Nephron (organoid): Measurements from ENCODE around the gene KCNS1.

Experiments used
- H3K27ac Mint-ChIP-seq, 3 experiments: 2 replicates each; pipeline ENCODE4 v1.8.0; 2020; ENCODE audit warnings: mixed read lengths in 3 of 3, mild to moderate bottlenecking in 2 of 3, moderate library complexity in 1 of 3
- H3K27me3 Mint-ChIP-seq: 2 replicates; pipeline ENCODE4 v1.8.0; 2021; ENCODE audit warnings: low read depth, mild to moderate bottlenecking, moderate library complexity, mixed read lengths
- H3K36me3 Mint-ChIP-seq: 2 replicates; pipeline ENCODE4 v1.8.0; 2020; ENCODE audit warnings: low read depth, mixed read lengths
- H3K4me1 Mint-ChIP-seq: 2 replicates; pipeline ENCODE4 v1.8.0; 2020; ENCODE audit warnings: mixed read lengths
- H3K4me3 Mint-ChIP-seq, 3 experiments: 2 replicates each; pipeline ENCODE4 v1.8.0; 2020; ENCODE audit warnings: mild to moderate bottlenecking in 3 of 3, mixed read lengths in 3 of 3, moderate library complexity in 2 of 3
- H3K9me3 Mint-ChIP-seq: 2 replicates; pipeline ENCODE4 v1.8.0; 2020; ENCODE audit warnings: mixed read lengths
- TF ChIP-seq, protein P1 (sequence below), 3 experiments: fragments of 200-600 bp; sonication (generic); IDR thresholded peaks; one replicate each; pipeline ENCODE4 v1.5.0; 2021; ENCODE audit warnings: antibody characterized with exemption in 3 of 3; ENCODE audit not compliant: unreplicated experiment in 3 of 3

KCNS1 gene

DNA sequence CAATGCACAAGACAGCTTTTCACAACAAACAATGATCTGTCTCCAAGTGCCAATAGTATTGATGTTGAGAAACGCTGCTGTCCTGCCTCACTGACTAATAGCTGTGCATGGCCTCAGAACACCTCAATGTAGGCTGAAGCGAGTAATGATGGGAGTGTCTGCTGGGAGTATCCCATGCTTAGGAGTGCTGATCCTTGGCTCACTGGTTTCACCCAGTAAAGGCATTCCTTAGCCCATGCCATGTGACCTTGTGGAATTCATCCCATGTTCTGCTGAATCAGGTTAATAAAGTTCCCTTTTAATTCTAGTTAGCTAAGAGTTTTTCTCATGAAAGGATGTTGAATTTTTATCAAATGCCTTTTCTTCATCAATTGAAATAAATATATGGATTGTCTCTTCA is 27.2 kb upstream of the KCNS1 start:
- no peak overlapping the region for H3K4me3 Mint-ChIP-seq
- H3K36me3 Mint-ChIP-seq = no peaks in the 10 kb centered on the region
- TF ChIP-seq, protein P1, sequence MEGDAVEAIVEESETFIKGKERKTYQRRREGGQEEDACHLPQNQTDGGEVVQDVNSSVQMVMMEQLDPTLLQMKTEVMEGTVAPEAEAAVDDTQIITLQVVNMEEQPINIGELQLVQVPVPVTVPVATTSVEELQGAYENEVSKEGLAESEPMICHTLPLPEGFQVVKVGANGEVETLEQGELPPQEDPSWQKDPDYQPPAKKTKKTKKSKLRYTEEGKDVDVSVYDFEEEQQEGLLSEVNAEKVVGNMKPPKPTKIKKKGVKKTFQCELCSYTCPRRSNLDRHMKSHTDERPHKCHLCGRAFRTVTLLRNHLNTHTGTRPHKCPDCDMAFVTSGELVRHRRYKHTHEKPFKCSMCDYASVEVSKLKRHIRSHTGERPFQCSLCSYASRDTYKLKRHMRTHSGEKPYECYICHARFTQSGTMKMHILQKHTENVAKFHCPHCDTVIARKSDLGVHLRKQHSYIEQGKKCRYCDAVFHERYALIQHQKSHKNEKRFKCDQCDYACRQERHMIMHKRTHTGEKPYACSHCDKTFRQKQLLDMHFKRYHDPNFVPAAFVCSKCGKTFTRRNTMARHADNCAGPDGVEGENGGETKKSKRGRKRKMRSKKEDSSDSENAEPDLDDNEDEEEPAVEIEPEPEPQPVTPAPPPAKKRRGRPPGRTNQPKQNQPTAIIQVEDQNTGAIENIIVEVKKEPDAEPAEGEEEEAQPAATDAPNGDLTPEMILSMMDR (IDR thresholded peaks at IDR 0.05; ENCODE audit: unreplicated experiment in 3 of 3) = no peak
- H3K27me3 Mint-ChIP-seq = peaks cover 54% of the 10 kb centered on the region
- peak overlapping the region in 1 of 3 experiments; percentile 47 for H3K27ac Mint-ChIP-seq
- H3K9me3 Mint-ChIP-seq = no peaks in the 10 kb centered on the region
- no peaks in the 10 kb centered on the region for H3K4me1 Mint-ChIP-seq

DNA sequence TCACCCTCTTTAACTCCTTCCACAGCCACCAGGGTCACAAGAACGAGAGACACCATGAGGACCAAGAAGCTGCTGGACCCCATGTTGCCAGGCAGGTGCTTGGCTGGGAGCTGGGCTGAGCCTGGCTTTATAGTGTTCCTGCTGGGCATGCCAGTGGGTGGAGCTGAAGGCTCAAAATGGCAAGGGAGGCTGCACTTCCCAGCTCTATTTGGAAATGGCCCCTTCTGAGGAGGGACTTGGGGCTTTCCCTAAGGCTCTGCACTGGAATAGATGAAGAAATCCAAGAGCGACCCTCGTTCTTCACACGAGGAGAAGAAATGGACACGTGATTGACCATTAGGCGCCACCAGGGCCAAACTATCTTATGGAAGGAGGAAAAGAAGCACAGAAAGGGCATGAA is 23.4 kb upstream of the KCNS1 start, which contains the start of gene WFDC12:
Gene WFDC12 (minus strand): TSS at position 101 of the 400 bp plus-strand sequence. CDS start 18 bp downstream, at position 83.
- no peak within 1 kb of the TSS for H3K27ac Mint-ChIP-seq
- no peaks in the 10 kb centered on the region for H3K4me1 Mint-ChIP-seq
- H3K4me3 Mint-ChIP-seq = no peak within 1 kb of the TSS
- TF ChIP-seq, protein P1 (IDR thresholded peaks at IDR 0.05; ENCODE audit: unreplicated experiment in 3 of 3) = no peak
- peaks cover 45% of the 10 kb centered on the region for H3K27me3 Mint-ChIP-seq
- peaks cover 2% of the 10 kb centered on the region for H3K9me3 Mint-ChIP-seq
- H3K36me3 Mint-ChIP-seq = no peaks in the 10 kb centered on the region

DNA sequence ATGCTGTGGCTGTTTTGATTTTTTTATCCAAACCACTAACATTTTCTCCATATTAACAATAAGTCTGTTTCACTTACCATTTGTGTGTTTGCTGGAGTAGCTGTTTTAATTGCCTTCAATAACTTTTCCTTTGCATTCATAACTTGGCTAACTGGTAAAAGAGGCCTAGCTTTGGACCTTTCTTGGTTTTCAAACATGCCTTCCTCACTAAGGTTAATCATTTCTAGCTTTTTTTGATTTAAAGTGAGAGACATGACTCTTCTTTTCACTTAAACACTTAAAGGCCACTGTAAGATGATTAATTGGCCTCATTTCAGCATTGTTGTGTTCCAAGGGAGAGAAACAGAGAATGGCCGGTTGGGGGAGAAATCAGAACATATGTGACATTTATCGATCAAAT is 20.5 kb upstream of the KCNS1 start:
- TF ChIP-seq, protein P1 (IDR thresholded peaks at IDR 0.05; ENCODE audit: unreplicated experiment in 3 of 3) = no peak
- Mint-ChIP-seq H3K4me1 (no peaks in the 10 kb centered on the region), H3K27ac (no peak overlapping the region), H3K36me3 (no peaks in the 10 kb centered on the region), H3K4me3 (no peak overlapping the region), H3K27me3 (peaks cover 44% of the 10 kb centered on the region), H3K9me3 (peaks cover 2% of the 10 kb centered on the region)

DNA sequence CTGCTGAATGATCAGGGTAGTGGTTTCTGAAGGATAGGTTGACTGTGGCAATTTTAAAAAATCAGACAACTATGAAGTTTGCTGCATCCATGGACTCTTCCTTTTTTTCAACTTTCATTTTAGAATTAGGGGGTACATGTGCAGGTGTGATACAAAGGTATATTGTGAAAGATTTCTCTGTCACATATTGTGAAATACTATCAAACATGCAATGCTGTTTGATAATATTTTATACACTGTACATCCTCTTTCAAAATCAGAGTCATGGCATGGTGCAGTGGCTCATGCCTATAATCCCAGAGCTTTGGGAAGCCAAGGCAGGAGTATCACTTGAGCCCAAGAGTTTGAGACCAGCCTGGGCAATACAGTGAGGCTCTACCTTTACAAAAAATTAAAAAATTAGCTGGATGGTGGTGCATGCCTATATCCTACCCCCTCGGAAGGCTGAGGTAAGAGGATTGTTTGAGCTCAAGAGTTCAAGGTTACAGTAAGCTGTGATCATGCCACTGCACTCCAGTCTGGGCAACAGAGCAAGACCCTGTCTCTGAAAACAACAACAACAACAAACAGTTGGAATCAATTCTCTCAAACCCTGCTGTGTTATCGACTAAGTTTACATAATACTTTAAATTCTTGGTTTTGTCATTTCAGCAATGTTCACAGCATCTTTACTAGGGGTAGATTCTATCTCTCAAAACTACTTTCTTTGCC is 18.8 kb upstream of the KCNS1 start:
- Mint-ChIP-seq H3K27me3 (peaks cover 42% of the 10 kb centered on the region), H3K36me3 (no peaks in the 10 kb centered on the region), H3K4me3 (no peak overlapping the region), H3K4me1 (no peaks in the 10 kb centered on the region), H3K9me3 (peaks cover 2% of the 10 kb centered on the region), H3K27ac (no peak overlapping the region)
- TF ChIP-seq, protein P1 (IDR thresholded peaks at IDR 0.05; ENCODE audit: unreplicated experiment in 3 of 3) = no peak

DNA sequence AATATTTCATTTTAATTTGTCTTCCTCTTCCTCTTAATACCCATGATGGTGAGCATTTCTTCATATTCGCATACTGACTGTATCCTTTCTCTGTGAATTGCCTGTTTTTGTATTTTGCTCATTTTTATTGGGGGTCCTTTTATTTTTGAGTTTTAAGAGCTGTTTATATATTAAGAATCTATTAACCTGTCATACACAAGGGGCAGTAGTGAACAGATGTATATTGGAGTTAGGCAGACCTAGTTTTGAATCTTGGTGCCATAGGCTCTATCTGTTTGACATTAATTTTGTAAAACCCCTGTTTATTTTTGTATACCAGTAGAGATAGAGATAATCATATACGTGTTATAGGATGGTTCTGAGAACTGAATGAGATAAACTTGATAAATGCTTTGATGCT is 17.1 kb upstream of the KCNS1 start:
- no peak overlapping the region for H3K4me3 Mint-ChIP-seq

More for the DNA sequence above, 17.1 kb upstream of the KCNS1 start:
- Mint-ChIP-seq H3K27me3 (peaks cover 35% of the 10 kb centered on the region), H3K9me3 (peaks cover 2% of the 10 kb centered on the region), H3K36me3 (no peaks in the 10 kb centered on the region), H3K27ac (no peak overlapping the region), H3K4me1 (no peaks in the 10 kb centered on the region)
- TF ChIP-seq, protein P1 (IDR thresholded peaks at IDR 0.05; ENCODE audit: unreplicated experiment in 3 of 3) = no peak
